HepG2 (cell line): ENCODE results near the gene WNT1. TPM values are rescaled to one million over a fixed set of nuclear protein-coding genes. Genes with fewer than 3 reads are reported as not detected.
A peak's percentile ranks its signal among the peaks of the same experiment; 100 is the strongest.

Source experiments
- ATF1 ChIP-seq: IDR thresholded peaks from 2 replicates; pipeline ENCODE4 v1.6.1; 2016; ENCODE audit warnings: mild to moderate bottlenecking, control low read depth
- ERF ChIP-seq: IDR thresholded peaks from 2 replicates; pipeline ENCODE4 v1.6.1; 2018; ENCODE audit warnings: missing biosample characterization, missing genetic modification reagents
- FOXK2 ChIP-seq: fragments of 450-650 bp; IDR thresholded peaks from 2 replicates; pipeline ENCODE4 v1.6.1; 2016
- HCFC1 ChIP-seq: fragments of 150-350 bp; IDR thresholded peaks from 2 replicates; pipeline ENCODE4 v1.6.1; 2014; ENCODE audit warnings: low read depth, low read length
- HIVEP1 ChIP-seq: sonication (generic); formaldehyde crosslinking; IDR thresholded peaks from 2 replicates; pipeline ENCODE4 v1.4.0; 2020; ENCODE audit warnings: mild to moderate bottlenecking, missing genetic modification reagents
- HNRNPUL1 ChIP-seq: fragments of 200-400 bp; formaldehyde crosslinking; IDR thresholded peaks from 2 replicates; pipeline ENCODE4 v1.6.1; 2017; ENCODE audit warnings: low read depth, mild to moderate bottlenecking, low read length, moderate library complexity
- KDM2A ChIP-seq: sonication (generic); formaldehyde crosslinking; IDR thresholded peaks from 2 replicates; pipeline ENCODE4 v1.4.0; 2020; ENCODE audit warnings: low read depth, missing genetic modification reagents, borderline replicate concordance
- KLF12 ChIP-seq: sonication (generic); formaldehyde crosslinking; IDR thresholded peaks from 2 replicates; pipeline ENCODE4 v1.4.0; 2020; ENCODE audit warnings: missing genetic modification reagents, borderline replicate concordance
- KMT2A ChIP-seq: sonication (generic); formaldehyde crosslinking; IDR thresholded peaks from 2 replicates; pipeline ENCODE4 v1.4.0; 2020; ENCODE audit warnings: missing genetic modification reagents
- PAF1 ChIP-seq: IDR thresholded peaks from 2 replicates; pipeline ENCODE4 v1.6.1; 2016; ENCODE audit warnings: missing genetic modification reagents, missing compliant biosample characterization
- SP1 ChIP-seq, 2 experiments: fragments of 450-650 bp in 1 of 2; sonication (generic) in 1 of 2; formaldehyde crosslinking in 1 of 2; IDR thresholded peaks; 2 replicates each; pipeline versions ENCODE4 v1.4.0 to v1.6.1; 2016 to 2020; ENCODE audit warnings: missing genetic modification reagents in 1 of 2
- SP4 ChIP-seq: sonication (generic); formaldehyde crosslinking; IDR thresholded peaks from 2 replicates; pipeline ENCODE4 v1.8.1; 2023; ENCODE audit warnings: mild to moderate bottlenecking, missing genetic modification reagents
- SP5 ChIP-seq: IDR thresholded peaks from 2 replicates; pipeline ENCODE4 v1.6.1; 2016; ENCODE audit warnings: low read depth, borderline replicate concordance
- ZBTB7B ChIP-seq: sonication (generic); formaldehyde crosslinking; IDR thresholded peaks from 2 replicates; pipeline ENCODE4 v1.4.0; 2020; ENCODE audit warnings: missing genetic modification reagents
- ZFP1 ChIP-seq: IDR thresholded peaks from 2 replicates; pipeline ENCODE4 v1.6.1; 2016
- ZNF274 ChIP-seq: sonication (generic); formaldehyde crosslinking; IDR thresholded peaks from 2 replicates; pipeline ENCODE4 v1.5.1; 2020; ENCODE audit warnings: mild to moderate bottlenecking, missing genetic modification reagents
- ZNF501 ChIP-seq: sonication (generic); formaldehyde crosslinking; IDR thresholded peaks from 2 replicates; pipeline ENCODE4 v1.5.1; 2020; ENCODE audit warnings: mild to moderate bottlenecking, moderate library complexity, missing genetic modification reagents
- ZNF550 ChIP-seq: sonication (generic); formaldehyde crosslinking; IDR thresholded peaks from 2 replicates; pipeline ENCODE4 v1.4.0; 2020; ENCODE audit warnings: mild to moderate bottlenecking, missing genetic modification reagents, borderline replicate concordance
- ZNF562 ChIP-seq: sonication (generic); formaldehyde crosslinking; IDR thresholded peaks from 2 replicates; pipeline ENCODE4 v1.8.0; 2022; ENCODE audit warnings: missing genetic modification reagents, borderline replicate concordance
- ZNF615 ChIP-seq: sonication (generic); formaldehyde crosslinking; IDR thresholded peaks from 2 replicates; pipeline ENCODE4 v1.5.0; 2020; ENCODE audit warnings: mild to moderate bottlenecking, missing genetic modification reagents, borderline replicate concordance
- ZNF709 ChIP-seq: sonication (generic); formaldehyde crosslinking; IDR thresholded peaks from 2 replicates; pipeline ENCODE4 v1.5.0; 2020; ENCODE audit warnings: mild to moderate bottlenecking, missing genetic modification reagents
- ZNF777 ChIP-seq: sonication (generic); formaldehyde crosslinking; IDR thresholded peaks from 2 replicates; pipeline ENCODE4 v1.4.0; 2020; ENCODE audit warnings: missing genetic modification reagents
- ZSCAN21 ChIP-seq: sonication (generic); formaldehyde crosslinking; IDR thresholded peaks from 2 replicates; pipeline ENCODE4 v1.8.0; 2022; ENCODE audit warnings: mild to moderate bottlenecking, missing genetic modification reagents, moderate library complexity, borderline replicate concordance
- polyA plus RNA-seq, 8 experiments: library from polyadenylated mRNA; depleted of rRNA in 3 of 8; stranded (reverse) in 7 of 8; unstranded in 1 of 8; fragments of >200 nt; fragmentation: Illumina TruSeq in 4 of 8; extraction: Trizol in 4 of 8; gene quantifications; 2 replicates each; pipeline versions ENCODE4 v1.2.1 to v1.2.3, GENCODE V29; 2011 to 2016; ENCODE audit warnings: low read depth in 4 of 8, missing spikeins in 1 of 8, mixed read lengths in 1 of 8; ENCODE audit not compliant: insufficient read depth in 1 of 8
- total RNA-seq, 5 experiments: library from RNA; depleted of rRNA; stranded (reverse); fragments of >200 nt; fragmentation: Illumina TruSeq; extraction: Trizol; gene quantifications; 2 replicates each; pipeline ENCODE4 v1.2.3, GENCODE V29; 2016; ENCODE audit warnings: low read depth in 1 of 5
- TF ChIP-seq, protein P1 (sequence below): IDR thresholded peaks from 2 replicates; pipeline ENCODE4 v1.6.1; 2016; ENCODE audit warnings: missing genetic modification reagents, missing compliant biosample characterization
- TF ChIP-seq, protein P2 (sequence below): sonication (generic); formaldehyde crosslinking; IDR thresholded peaks from 2 replicates; pipeline ENCODE4 v1.4.0; 2020; ENCODE audit warnings: missing genetic modification reagents
- TF ChIP-seq, protein P3 (sequence below): IDR thresholded peaks from 2 replicates; pipeline ENCODE4 v1.6.1; 2018; ENCODE audit warnings: missing genetic modification reagents
- TF ChIP-seq, protein P4 (sequence below): sonication (generic); formaldehyde crosslinking; IDR thresholded peaks from 2 replicates; pipeline ENCODE4 v1.4.0; 2020; ENCODE audit warnings: missing genetic modification reagents

Gene WNT1
- total and polyA plus RNA-seq, 2 of the 13 experiments (the other 11 are each of a cell fraction or from before 2014, with no cell fraction given), result not detected

- 0 out of 2 replicates have a peak, but pooled peaks have one; percentile 43 for TF ChIP-seq KLF12
- TF ChIP-seq HNRNPUL1, result no peak
- TF ChIP-seq ZFP1 (CRISPR knock-in tag), result no peak
- TF ChIP-seq ZNF777 (CRISPR knock-in tag), result peak; percentile 65
- TF ChIP-seq ZNF709 (CRISPR knock-in tag), result no peak
- TF ChIP-seq ZNF615 (CRISPR knock-in tag), result no peak
- TF ChIP-seq SP1 (IDR thresholded peaks at IDR 0.05), result no peak
- TF ChIP-seq SP1 (CRISPR knock-in tag; IDR thresholded peaks at IDR 0.05), result no peak
- 0 out of 2 replicates have a peak, but pooled peaks have one; percentile 46 for TF ChIP-seq ZNF274 (CRISPR knock-in tag)
- peak; percentile 45 for TF ChIP-seq KDM2A (CRISPR knock-in tag)
- no peak for TF ChIP-seq ZNF562 (CRISPR knock-in tag)
- no peak for TF ChIP-seq HCFC1
- TF ChIP-seq SP5, result no peak
- TF ChIP-seq PAF1 (CRISPR knock-in tag), result no peak
- no peak for TF ChIP-seq KMT2A (CRISPR knock-in tag)
- no peak for TF ChIP-seq ZBTB7B
- TF ChIP-seq, protein P1, sequence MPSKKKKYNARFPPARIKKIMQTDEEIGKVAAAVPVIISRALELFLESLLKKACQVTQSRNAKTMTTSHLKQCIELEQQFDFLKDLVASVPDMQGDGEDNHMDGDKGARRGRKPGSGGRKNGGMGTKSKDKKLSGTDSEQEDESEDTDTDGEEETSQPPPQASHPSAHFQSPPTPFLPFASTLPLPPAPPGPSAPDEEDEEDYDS (CRISPR knock-in tag), result no peak
- no peak for TF ChIP-seq ATF1 (CRISPR knock-in tag)
- no peak for TF ChIP-seq HIVEP1
- no peak for TF ChIP-seq ERF (CRISPR knock-in tag)
- TF ChIP-seq SP4 (CRISPR knock-in tag), result no peak
- TF ChIP-seq, protein P2, sequence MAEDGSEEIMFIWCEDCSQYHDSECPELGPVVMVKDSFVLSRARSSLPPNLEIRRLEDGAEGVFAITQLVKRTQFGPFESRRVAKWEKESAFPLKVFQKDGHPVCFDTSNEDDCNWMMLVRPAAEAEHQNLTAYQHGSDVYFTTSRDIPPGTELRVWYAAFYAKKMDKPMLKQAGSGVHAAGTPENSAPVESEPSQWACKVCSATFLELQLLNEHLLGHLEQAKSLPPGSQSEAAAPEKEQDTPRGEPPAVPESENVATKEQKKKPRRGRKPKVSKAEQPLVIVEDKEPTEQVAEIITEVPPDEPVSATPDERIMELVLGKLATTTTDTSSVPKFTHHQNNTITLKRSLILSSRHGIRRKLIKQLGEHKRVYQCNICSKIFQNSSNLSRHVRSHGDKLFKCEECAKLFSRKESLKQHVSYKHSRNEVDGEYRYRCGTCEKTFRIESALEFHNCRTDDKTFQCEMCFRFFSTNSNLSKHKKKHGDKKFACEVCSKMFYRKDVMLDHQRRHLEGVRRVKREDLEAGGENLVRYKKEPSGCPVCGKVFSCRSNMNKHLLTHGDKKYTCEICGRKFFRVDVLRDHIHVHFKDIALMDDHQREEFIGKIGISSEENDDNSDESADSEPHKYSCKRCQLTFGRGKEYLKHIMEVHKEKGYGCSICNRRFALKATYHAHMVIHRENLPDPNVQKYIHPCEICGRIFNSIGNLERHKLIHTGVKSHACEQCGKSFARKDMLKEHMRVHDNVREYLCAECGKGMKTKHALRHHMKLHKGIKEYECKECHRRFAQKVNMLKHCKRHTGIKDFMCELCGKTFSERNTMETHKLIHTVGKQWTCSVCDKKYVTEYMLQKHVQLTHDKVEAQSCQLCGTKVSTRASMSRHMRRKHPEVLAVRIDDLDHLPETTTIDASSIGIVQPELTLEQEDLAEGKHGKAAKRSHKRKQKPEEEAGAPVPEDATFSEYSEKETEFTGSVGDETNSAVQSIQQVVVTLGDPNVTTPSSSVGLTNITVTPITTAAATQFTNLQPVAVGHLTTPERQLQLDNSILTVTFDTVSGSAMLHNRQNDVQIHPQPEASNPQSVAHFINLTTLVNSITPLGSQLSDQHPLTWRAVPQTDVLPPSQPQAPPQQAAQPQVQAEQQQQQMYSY (CRISPR knock-in tag), result 0 out of 2 replicates have a peak, but pooled peaks have one; percentile 34
- TF ChIP-seq, protein P3, sequence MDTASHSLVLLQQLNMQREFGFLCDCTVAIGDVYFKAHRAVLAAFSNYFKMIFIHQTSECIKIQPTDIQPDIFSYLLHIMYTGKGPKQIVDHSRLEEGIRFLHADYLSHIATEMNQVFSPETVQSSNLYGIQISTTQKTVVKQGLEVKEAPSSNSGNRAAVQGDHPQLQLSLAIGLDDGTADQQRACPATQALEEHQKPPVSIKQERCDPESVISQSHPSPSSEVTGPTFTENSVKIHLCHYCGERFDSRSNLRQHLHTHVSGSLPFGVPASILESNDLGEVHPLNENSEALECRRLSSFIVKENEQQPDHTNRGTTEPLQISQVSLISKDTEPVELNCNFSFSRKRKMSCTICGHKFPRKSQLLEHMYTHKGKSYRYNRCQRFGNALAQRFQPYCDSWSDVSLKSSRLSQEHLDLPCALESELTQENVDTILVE (CRISPR knock-in tag), result no peak
- TF ChIP-seq FOXK2, result no peak
- no peak for TF ChIP-seq ZNF501 (CRISPR knock-in tag)
- TF ChIP-seq, protein P4, sequence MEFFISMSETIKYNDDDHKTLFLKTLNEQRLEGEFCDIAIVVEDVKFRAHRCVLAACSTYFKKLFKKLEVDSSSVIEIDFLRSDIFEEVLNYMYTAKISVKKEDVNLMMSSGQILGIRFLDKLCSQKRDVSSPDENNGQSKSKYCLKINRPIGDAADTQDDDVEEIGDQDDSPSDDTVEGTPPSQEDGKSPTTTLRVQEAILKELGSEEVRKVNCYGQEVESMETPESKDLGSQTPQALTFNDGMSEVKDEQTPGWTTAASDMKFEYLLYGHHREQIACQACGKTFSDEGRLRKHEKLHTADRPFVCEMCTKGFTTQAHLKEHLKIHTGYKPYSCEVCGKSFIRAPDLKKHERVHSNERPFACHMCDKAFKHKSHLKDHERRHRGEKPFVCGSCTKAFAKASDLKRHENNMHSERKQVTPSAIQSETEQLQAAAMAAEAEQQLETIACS, result no peak
- 0 out of 2 replicates have a peak, but pooled peaks have one; percentile 16 for TF ChIP-seq ZSCAN21 (CRISPR knock-in tag)
- no peak for TF ChIP-seq ZNF550 (CRISPR knock-in tag)
Observed at GRCh38 chr12:48980389-48980952, 2.3 kb downstream of the WNT1 start (continued).
